HL-60 (cell line): ENCODE results near the gene FDPS.

Experiments used
- DNase-seq, 2 experiments: peaks; one replicate each; pipeline ENCODE4 v3.0.0-alpha.2; 2010 to 2020; ENCODE audit warnings: low read depth in 1 of 2, low spot score in 1 of 2
- H3K27ac ChIP-seq: fragments of 250-450 bp; sonication (Bioruptor Pico); replicated peaks from 2 replicates; pipeline ENCODE4 v1.5.1; 2020; ENCODE audit warnings: mild to moderate bottlenecking, moderate library complexity
- H3K27me3 ChIP-seq: fragments of 250-450 bp; sonication (Bioruptor Pico); 2 replicates; pipeline ENCODE4 v1.5.1; 2021; ENCODE audit warnings: mild to moderate bottlenecking, moderate library complexity; ENCODE audit not compliant: insufficient read depth, poor library complexity, severe bottlenecking
- H3K4me3 ChIP-seq: replicated peaks from 2 replicates; pipeline ENCODE4 v1.5.1; 2011; ENCODE audit warnings: mild to moderate bottlenecking, control low read depth, low read length; ENCODE audit not compliant: insufficient read depth
- CTCF ChIP-seq: IDR thresholded peaks from one replicate; pipeline ENCODE4 v1.5.1; 2011; ENCODE audit warnings: low read length, control low read depth, inconsistent platforms; ENCODE audit not compliant: insufficient read depth
- GABPA ChIP-seq: IDR thresholded peaks from 2 replicates; pipeline ENCODE4 v1.6.1; 2012; ENCODE audit warnings: low read depth
- POLR2AphosphoS5 ChIP-seq: IDR thresholded peaks from 2 replicates; pipeline ENCODE4 v1.6.1; 2012; ENCODE audit warnings: low read depth
- REST ChIP-seq: IDR thresholded peaks from 2 replicates; pipeline ENCODE4 v1.6.1; 2012; ENCODE audit warnings: low read depth; ENCODE audit not compliant: insufficient replicate concordance
- SPI1 ChIP-seq: IDR thresholded peaks from 2 replicates; pipeline ENCODE4 v1.6.1; 2012; ENCODE audit warnings: low read depth, mild to moderate bottlenecking, borderline replicate concordance

The FDPS gene

GRCh38 chr1:155277902-155278688 lies 30.6 kb upstream of the FDPS start:
- H3K27ac ChIP-seq: no peak overlapping the region

GRCh38 chr1:155278689-155279160 lies 29.9 kb upstream of the FDPS start:
- TF ChIP-seq REST: no peak
- H3K4me3 ChIP-seq: no peak overlapping the region
- no peaks in the 10 kb centered on the region for H3K27me3 ChIP-seq
- no peak overlapping the region for H3K27ac ChIP-seq
- no peak for DNase-seq

More at GRCh38 chr1:155277902-155278688, 30.6 kb upstream of the FDPS start:
- Histone ChIP-seq H3K27me3 (no peaks in the 10 kb centered on the region), H3K4me3 (peak overlapping the region; percentile 67)
- DNase-seq: peak; percentile 57 to 66
- TF ChIP-seq REST: peak; percentile 94
- TF ChIP-seq POLR2AphosphoS5: no peak
- peak; percentile 28 for TF ChIP-seq CTCF
- no peak for TF ChIP-seq SPI1
- no peak for TF ChIP-seq GABPA

- TF ChIP-seq CTCF (no peak), GABPA (no peak), SPI1 (no peak), POLR2AphosphoS5 (no peak), REST (no peak)
- Histone ChIP-seq H3K27ac (no peak overlapping the region), H3K27me3 (no peaks in the 10 kb centered on the region), H3K4me3 (no peak overlapping the region)
- DNase-seq: no peak
These were observed 29.4 kb upstream of the FDPS start for GRCh38 chr1:155279268-155279667.
